Panc1 (cell line): ENCODE data around the gene RXRB. TPM values are rescaled to one million over a fixed set of nuclear protein-coding genes. Genes with fewer than 3 reads are reported as not detected.

Experiments used
- ATAC-seq: fragments of 200-7000 bp; cut with Tn5 transposase; 2 replicates; pipeline ENCODE4 v1.9.1; 2020; ENCODE audit warnings: mild to moderate bottlenecking, moderate library complexity
- BruUV-seq: library from RNA; stranded (reverse); fragments of 400-500 nt; replicated peaks from 2 replicates; lab custom pipeline; 2021; lab: Mats Ljungman, UMichigan
- CTCF ChIA-PET: fragments of 300-600 bp; sonication (Branson Sonifier 250); formaldehyde crosslinking; loops from one replicate; lab custom pipeline; 2022; ENCODE audit warnings: antibody characterized with exemption; lab: Charles Lee
- POLR2A ChIA-PET: fragments of 300-600 bp; sonication (Branson Sonifier 250); formaldehyde crosslinking; loops from one replicate; lab custom pipeline; 2022; ENCODE audit warnings: antibody characterized with exemption; lab: Charles Lee
- DNase-seq: peaks from one replicate; pipeline ENCODE4 v3.0.0-alpha.2; 2010; ENCODE audit warnings: low read depth, low spot score
- H3K27ac ChIP-seq: 2 replicates; pipeline ENCODE4 v1.5.1; 2011; ENCODE audit warnings: mild to moderate bottlenecking, low read length, inconsistent platforms
- H3K27me3 ChIP-seq: fragments of 200-500 bp; sonication (Bioruptor generic); 2 replicates; pipeline ENCODE4 v1.6.0; 2014; ENCODE audit warnings: low read length, inconsistent platforms; ENCODE audit not compliant: control insufficient read depth, insufficient read depth
- H3K36me3 ChIP-seq: fragments of 200-500 bp; sonication (Bioruptor generic); 2 replicates; pipeline ENCODE4 v1.5.1; 2014; ENCODE audit warnings: inconsistent platforms, mild to moderate bottlenecking, low read length, moderate library complexity; ENCODE audit not compliant: control insufficient read depth, insufficient read depth
- H3K4me1 ChIP-seq: 2 replicates; pipeline ENCODE4 v1.5.1; 2011; ENCODE audit warnings: inconsistent platforms, mild to moderate bottlenecking, low read length, moderate library complexity; ENCODE audit not compliant: control insufficient read depth, insufficient read depth
- H3K4me3 ChIP-seq, 2 experiments: 2 replicates each; pipeline ENCODE4 v1.5.1; 2011 to 2012; ENCODE audit warnings: low read depth in 2 of 2, low read length in 2 of 2, mild to moderate bottlenecking in 2 of 2, inconsistent platforms in 1 of 2, moderate library complexity in 1 of 2
- H3K9me3 ChIP-seq: fragments of 200-500 bp; sonication (Bioruptor generic); 2 replicates; pipeline ENCODE4 v1.5.1; 2014; ENCODE audit warnings: low read depth, mild to moderate bottlenecking, inconsistent platforms, low read length, moderate library complexity; ENCODE audit not compliant: control insufficient read depth, insufficient read depth
- CTCF ChIP-seq: fragments of 450-650 bp; IDR thresholded peaks from 2 replicates; pipeline ENCODE4 v1.5.1; 2017; ENCODE audit warnings: mild to moderate bottlenecking
- POLR2AphosphoS5 ChIP-seq: IDR thresholded peaks from 2 replicates; pipeline ENCODE4 v1.6.1; 2012; ENCODE audit warnings: mild to moderate bottlenecking, low read depth, low read length, moderate library complexity
- REST ChIP-seq, 2 experiments: IDR thresholded peaks; 2 replicates each; pipeline ENCODE4 v1.6.1; 2011 to 2012; ENCODE audit warnings: low read depth in 2 of 2, control low read depth in 1 of 2, low read length in 1 of 2, mild to moderate bottlenecking in 1 of 2, moderate library complexity in 1 of 2; ENCODE audit not compliant: insufficient read depth in 1 of 2
- SIN3A ChIP-seq: IDR thresholded peaks from 2 replicates; pipeline ENCODE4 v1.6.1; 2012; ENCODE audit warnings: low read depth, mild to moderate bottlenecking, low read length, moderate library complexity, borderline replicate concordance; ENCODE audit not compliant: insufficient read depth
- TCF7L2 ChIP-seq: IDR thresholded peaks from 2 replicates; pipeline ENCODE4 v1.6.1; 2011; ENCODE audit warnings: mild to moderate bottlenecking, low read depth, low read length, inconsistent platforms
- in situ Hi-C: cut with HindIII; loops from 2 replicates; pipeline ENCODE4 v1.10.0; 2016; ENCODE audit warnings: low sequenced_read_pairs, low pct_unique_long_range_greater_than_20kb
- intact Hi-C: fragments of 100-400 bp; cut with micrococcal nuclease; formaldehyde crosslinking; loops from one replicate; pipeline ENCODE4 v1.10.0; 2022; ENCODE audit not compliant: unreplicated experiment
- total RNA-seq: library from RNA; stranded (reverse); gene quantifications from one replicate; pipeline ENCODE4 v1.2.1, GENCODE V29; 2021; ENCODE audit not compliant: unreplicated experiment

The RXRB gene
- total RNA-seq, 1 experiment from 2014 or later: 27.4 TPM

GRCh38 chr6:33206027-33206863, 5.8 kb upstream of the RXRB start:
- H3K36me3 ChIP-seq: peaks cover 10% of the 10 kb centered on the region
- H3K27ac ChIP-seq: peak overlapping the region; percentile 8
- no peak for DNase-seq
- no peaks in the 10 kb centered on the region for H3K27me3 ChIP-seq
- ATAC-seq: no peak
- no peaks in the 10 kb centered on the region for H3K9me3 ChIP-seq
- peak overlapping the region in 1 of 2 experiments; percentile 8; a peak in 1 of 4 replicates for H3K4me3 ChIP-seq
- ChIA-PET POLR2A (interaction anchor here (0.7 kb wide), 1 partner anchor 71 kb away, joined by 8 read pairs; the partner anchor contains the start of gene B3GALT4), CTCF (interaction anchor here (0.7 kb wide), 1 partner anchor 42 kb away, joined by 5 read pairs; no protein-coding TSS in a partner anchor)
- no TSS peak for BruUV-seq
- in situ Hi-C loops (no loop called here), intact Hi-C loops (no loop called here)
- no peak for TF ChIP-seq SIN3A
- no peak for TF ChIP-seq CTCF
- no peak for TF ChIP-seq TCF7L2
- TF ChIP-seq REST (IDR thresholded peaks at IDR 0.05; ENCODE audit: insufficient read depth in 1 of 2, low read depth in 2 of 2, low read length in 1 of 2): no peak
- no peak for TF ChIP-seq POLR2AphosphoS5
- peaks cover 46% of the 10 kb centered on the region for H3K4me1 ChIP-seq

- DNase-seq: peak; percentile 59
- in situ Hi-C loops (no loop called here), intact Hi-C loops (no loop called here)
- Histone ChIP-seq H3K4me1 (peaks cover 46% of the 10 kb centered on the region), H3K9me3 (no peaks in the 10 kb centered on the region), H3K4me3 (peak overlapping the region; percentile 66 to 79), H3K27me3 (no peaks in the 10 kb centered on the region), H3K36me3 (peaks cover 13% of the 10 kb centered on the region), H3K27ac (peak overlapping the region; percentile 72)
- no peak for TF ChIP-seq POLR2AphosphoS5
- peak; percentile 48 for TF ChIP-seq CTCF
- ChIA-PET POLR2A (interaction anchor here (0.7 kb wide), 1 partner anchor 72 kb away, joined by 8 read pairs; the partner anchor contains the start of gene B3GALT4), CTCF (interaction anchor here (0.7 kb wide), 1 partner anchor 43 kb away, joined by 5 read pairs; no protein-coding TSS in a partner anchor)
- no TSS peak for BruUV-seq
- peak; percentile 13; the same call in 1 of the 2 replicates for ATAC-seq
These were observed 4.9 kb upstream of the RXRB start for GRCh38 chr6:33205191-33206026.
